ENCODE results near the gene AMT. TPM values are rescaled to one million over a fixed set of nuclear protein-coding genes. Genes with fewer than 3 reads are reported as not detected.

The AMT gene
- total and polyA plus RNA-seq, 2 of the 13 experiments (the other 11 are each of a cell fraction or from before 2014, with no cell fraction given) = 35.3 to 59.0 TPM

- TF ChIP-seq ARID4A (CRISPR knock-in tag; IDR thresholded peaks at IDR 0.05; ENCODE audit: borderline replicate concordance) (0 out of 2 replicates have a peak, but pooled peaks have one; percentile 3), PAXIP1 (CRISPR knock-in tag; conservative IDR thresholded peaks at IDR 0.05) (peak; percentile 29; the same call in 1 of the 2 replicates), ZNF639 (CRISPR knock-in tag; conservative IDR thresholded peaks at IDR 0.05) (peak; percentile 92; the same call in 1 of the 2 replicates), ETV5 (CRISPR knock-in tag; IDR thresholded peaks at IDR 0.05; ENCODE audit: borderline replicate concordance) (peak; percentile 79; the same call in 1 of the 2 replicates), MLXIP (CRISPR knock-in tag; IDR thresholded peaks at IDR 0.05; ENCODE audit: borderline replicate concordance) (no peak), CHCHD3 (CRISPR knock-in tag; IDR thresholded peaks at IDR 0.05) (0 out of 2 replicates have a peak, but pooled peaks have one; percentile 75), ZNF451 (CRISPR knock-in tag; IDR thresholded peaks at IDR 0.05) (peak; percentile 41; the same call in 1 of the 2 replicates), ZNF552 (CRISPR knock-in tag; IDR thresholded peaks at IDR 0.05; ENCODE audit: borderline replicate concordance) (no peak), ZNF281 (CRISPR knock-in tag; IDR thresholded peaks at IDR 0.05; ENCODE audit: borderline replicate concordance) (peak; percentile 37; the same call in 1 of the 2 replicates), KDM5B (CRISPR knock-in tag; IDR thresholded peaks at IDR 0.05; ENCODE audit: borderline replicate concordance) (0 out of 2 replicates have a peak, but pooled peaks have one; percentile 53), JDP2 (CRISPR knock-in tag; IDR thresholded peaks at IDR 0.05; ENCODE audit: borderline replicate concordance) (peak; percentile 57; the same call in 1 of the 2 replicates), CHD2 (IDR thresholded peaks at IDR 0.05; ENCODE audit: low read depth, low read length) (peak; percentile 74; the same call in 1 of the 2 replicates), NR2F2 (IDR thresholded peaks at IDR 0.05; ENCODE audit: borderline replicate concordance, low read depth) (peak; percentile 54; the same call in 1 of the 2 replicates)
Observed at GRCh38 chr3:49411535-49411967, 10.7 kb downstream of the AMT start (continued).

All from HepG2 (cell line).